ENCODE data around the gene SFTPA2.
"Not testable (repeated sequence)": the region's sequence is repeated elsewhere in the genome, so short reads cannot be mapped to it uniquely, and the experiment has no call there.

SFTPA2 gene

DNA sequence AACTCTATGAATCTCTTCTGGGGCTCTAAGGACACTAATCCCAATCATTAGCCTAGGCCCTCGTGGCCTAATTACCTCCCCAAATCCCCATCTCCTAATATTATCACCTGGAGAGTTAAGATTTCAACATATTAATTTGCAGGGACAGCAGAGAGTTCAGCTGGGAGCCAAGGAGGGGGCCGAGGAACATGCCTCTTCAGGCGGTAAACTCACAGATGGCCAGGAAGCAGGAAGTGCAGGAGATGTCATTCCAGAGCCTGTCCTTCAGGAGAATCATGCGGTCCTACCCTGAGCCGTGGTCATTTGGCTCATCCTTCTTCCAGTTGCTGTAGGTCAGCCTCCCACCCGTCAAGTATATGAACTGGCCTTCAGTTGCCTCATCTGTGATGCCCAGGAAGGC lies 21.9 kb upstream of the SFTPA2 start:
- DNase-seq (ENCODE audit: low read depth) = no peak
- TF ChIP-seq CTCF (conservative IDR thresholded peaks at IDR 0.05; ENCODE audit: low read depth, low read length) = no peak
- no peak overlapping the region for H3K4me3 ChIP-seq (ENCODE audit: low read length)

DNA sequence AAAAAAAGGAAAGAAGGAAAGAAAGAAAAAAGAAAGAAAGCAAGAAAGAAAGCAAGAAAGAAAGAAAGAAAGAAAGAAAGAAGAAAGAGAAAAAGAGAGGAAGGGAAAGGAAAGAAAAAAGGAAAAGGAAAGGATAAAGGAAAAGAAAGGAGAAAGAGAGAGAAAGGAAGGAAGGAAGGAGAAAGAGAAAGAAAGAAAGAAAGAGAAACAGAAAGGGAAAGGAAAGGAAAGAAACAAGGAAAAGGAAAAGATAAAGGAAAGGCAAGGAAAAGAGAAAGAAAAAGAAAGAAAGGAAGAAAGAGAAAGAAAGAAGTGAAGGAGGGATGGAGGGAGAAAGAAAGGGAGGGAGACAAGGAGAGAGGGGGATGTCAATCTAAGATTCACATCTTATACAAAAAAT lies 20.8 kb upstream of the SFTPA2 start:
- no peak for TF ChIP-seq CTCF (conservative IDR thresholded peaks at IDR 0.05; ENCODE audit: low read depth, low read length)
- no peak overlapping the region for H3K4me3 ChIP-seq (ENCODE audit: low read length)
- DNase-seq (ENCODE audit: low read depth) = no peak

GRCh38 chr10:79579361-79579760 lies 19.2 kb upstream of the SFTPA2 start:
- no peak overlapping the region for H3K4me3 ChIP-seq (ENCODE audit: low read length)
- no peak for TF ChIP-seq CTCF (conservative IDR thresholded peaks at IDR 0.05; ENCODE audit: low read depth, low read length)
- no peak for DNase-seq (ENCODE audit: low read depth)

GRCh38 chr10:79570624-79571023 lies 10.4 kb upstream of the SFTPA2 start:
- not testable (repeated sequence) for DNase-seq (ENCODE audit: low read depth)

DNA sequence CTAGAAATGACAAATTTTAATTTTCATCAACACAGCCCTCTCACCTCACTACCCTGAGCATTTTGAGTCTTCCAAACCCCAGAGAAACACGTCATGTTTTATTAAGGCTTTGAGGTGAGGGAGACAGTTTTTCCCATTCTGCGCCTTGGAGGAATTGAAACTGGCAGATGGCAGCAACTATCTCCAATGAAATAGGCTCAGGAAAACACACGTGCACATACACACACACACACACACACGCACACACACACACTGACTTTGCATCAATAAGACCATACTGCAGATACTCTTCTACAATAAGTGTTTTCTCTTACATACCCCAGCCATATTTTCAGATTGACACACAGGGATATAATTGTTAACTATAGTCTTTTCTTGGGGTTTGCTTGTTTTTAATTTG lies 3.2 kb upstream of the SFTPA2 start:
- no peak for DNase-seq (ENCODE audit: low read depth)
- TF ChIP-seq CTCF (conservative IDR thresholded peaks at IDR 0.05; ENCODE audit: low read depth, low read length) = no peak
- H3K4me3 ChIP-seq (ENCODE audit: low read length) = no peak overlapping the region

More at GRCh38 chr10:79570624-79571023, 10.4 kb upstream of the SFTPA2 start:
- not testable (repeated sequence) for H3K4me3 ChIP-seq (ENCODE audit: low read length)

DNA sequence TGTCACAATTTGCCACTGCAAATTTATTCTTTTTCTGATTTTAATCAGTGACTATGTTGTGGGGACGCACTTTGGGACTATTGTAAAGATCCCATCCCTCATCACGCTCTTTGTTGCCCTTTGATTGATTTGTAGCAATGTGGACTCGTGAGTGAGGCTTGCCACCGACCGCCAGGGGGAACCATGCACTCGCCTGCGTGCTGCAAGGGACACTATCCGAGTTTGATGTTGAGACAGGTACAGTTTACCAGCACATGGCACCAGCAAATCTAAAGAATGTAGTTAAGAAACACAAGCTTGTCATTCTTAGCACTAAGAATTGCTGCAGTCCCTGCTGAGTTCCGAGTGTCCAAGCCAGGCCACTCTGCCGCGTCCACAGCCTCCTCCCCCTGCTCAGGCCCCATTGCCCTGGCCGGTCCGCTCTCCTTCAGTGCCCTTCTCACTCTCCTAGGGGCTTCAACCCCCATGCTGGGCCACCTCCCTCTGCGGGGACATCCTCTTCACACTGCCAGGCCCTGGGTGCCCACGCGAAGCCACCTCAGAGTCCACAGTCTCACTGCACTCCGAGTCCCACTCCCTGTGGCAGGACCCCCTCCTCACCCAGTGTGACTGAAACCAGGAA lies 2.0 kb upstream of the SFTPA2 start:
- peak; percentile 98 for TF ChIP-seq CTCF (conservative IDR thresholded peaks at IDR 0.05; ENCODE audit: low read depth, low read length)
- DNase-seq (ENCODE audit: low read depth) = peak; percentile 6
- no peak overlapping the region for H3K4me3 ChIP-seq (ENCODE audit: low read length)

DNA sequence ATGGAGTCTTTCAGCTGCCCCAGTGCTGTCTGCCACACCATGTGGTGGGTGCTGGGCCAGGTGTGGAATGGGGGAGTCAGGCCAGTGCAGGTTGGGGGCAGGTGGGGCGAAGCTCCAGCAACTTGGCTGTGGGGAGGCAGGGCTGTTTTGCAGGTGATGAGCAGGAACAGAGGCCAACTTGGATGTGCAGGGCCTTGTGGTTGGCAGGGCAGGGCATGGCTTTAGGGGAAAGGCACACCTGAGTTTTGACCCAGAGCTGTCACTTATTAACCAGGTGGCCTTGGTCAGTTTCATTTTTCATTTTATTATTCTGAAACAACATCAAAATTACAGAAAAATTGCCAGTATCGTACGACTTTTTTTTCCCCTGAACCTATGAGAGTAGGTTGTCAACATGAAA lies 1.1 kb upstream of the SFTPA2 start:
- no peak for TF ChIP-seq CTCF (conservative IDR thresholded peaks at IDR 0.05; ENCODE audit: low read depth, low read length)
- no peak overlapping the region for H3K4me3 ChIP-seq (ENCODE audit: low read length)
- DNase-seq (ENCODE audit: low read depth) = no peak

GRCh38 chr10:79559726-79560125 lies 481 bp downstream of the SFTPA2 start:
- no peak for DNase-seq (ENCODE audit: low read depth)
- no peak for TF ChIP-seq CTCF (conservative IDR thresholded peaks at IDR 0.05; ENCODE audit: low read depth, low read length)
- no peak overlapping the region for H3K4me3 ChIP-seq (ENCODE audit: low read length)

GRCh38 chr10:79556961-79557360 lies 3.2 kb downstream of the SFTPA2 start:
- H3K4me3 ChIP-seq (ENCODE audit: low read length); DNase-seq (ENCODE audit: low read depth): not testable (repeated sequence)

Measured in retinal pigment epithelial cell (primary cell).